Liver (tissue), 9 donors: ENCODE results near the gene TAS2R9. TPM values are rescaled to one million over a fixed set of nuclear protein-coding genes. Genes with fewer than 3 reads are reported as not detected.

Source experiments
- DNase-seq: peaks from one replicate; pipeline ENCODE4 v3.0.0-alpha.2; 2017; ENCODE audit warnings: low spot score
- H3K27ac ChIP-seq, 2 donors: one replicate each; pipeline ENCODE4 v1.7.0; 2013; ENCODE audit warnings: inconsistent platforms in 2 of 2, low read length in 2 of 2, control low read depth in 1 of 2, low read depth in 1 of 2, mild to moderate bottlenecking in 1 of 2
- H3K27me3 ChIP-seq, 4 donors: one replicate each; pipeline versions ENCODE4 v1.6.1 to v1.7.0; 2013; ENCODE audit warnings: low read length in 3 of 4, inconsistent platforms in 1 of 4, mild to moderate bottlenecking in 1 of 4, moderate library complexity in 1 of 4; ENCODE audit not compliant: control insufficient read depth in 4 of 4, insufficient read depth in 4 of 4
- H3K36me3 ChIP-seq, 4 donors: one replicate each; pipeline versions ENCODE4 v1.6.1 to v1.7.0; 2013; ENCODE audit warnings: low read length in 3 of 4, mild to moderate bottlenecking in 3 of 4, low read depth in 1 of 4, moderate library complexity in 1 of 4; ENCODE audit not compliant: control insufficient read depth in 4 of 4, insufficient read depth in 3 of 4
- H3K4me1 ChIP-seq, 4 donors: one replicate each; pipeline versions ENCODE4 v1.6.1 to v1.7.0; 2013; ENCODE audit warnings: low read length in 3 of 4, mild to moderate bottlenecking in 3 of 4, moderate library complexity in 1 of 4; ENCODE audit not compliant: control insufficient read depth in 4 of 4, insufficient read depth in 4 of 4
- H3K4me3 ChIP-seq, 3 donors: one replicate each; pipeline versions ENCODE4 v1.6.1 to v1.7.0; 2013; ENCODE audit warnings: low read length in 3 of 3, control low read depth in 1 of 3, low read depth in 1 of 3, mild to moderate bottlenecking in 1 of 3
- H3K9ac ChIP-seq, 2 donors: one replicate each; pipeline ENCODE4 v1.7.0; 2013; ENCODE audit warnings: low read length in 2 of 2, mild to moderate bottlenecking in 2 of 2, moderate library complexity in 2 of 2, control low read depth in 1 of 2, low read depth in 1 of 2
- H3K9me3 ChIP-seq, 4 donors: one replicate each; pipeline versions ENCODE4 v1.6.1 to v1.7.0; 2013; ENCODE audit warnings: low read length in 3 of 4; ENCODE audit not compliant: control insufficient read depth in 4 of 4
- ATF3 ChIP-seq: IDR thresholded peaks from 2 replicates; pipeline ENCODE4 v1.6.1; 2016; ENCODE audit warnings: antibody characterized with exemption
- CTCF ChIP-seq: fragments of 150-350 bp; IDR thresholded peaks from 2 replicates; pipeline ENCODE4 v1.5.1; 2017; ENCODE audit warnings: improper control_type of control experiment, low read depth, low read length; ENCODE audit not compliant: missing input control
- FOXA1 ChIP-seq: IDR thresholded peaks from 2 replicates; pipeline ENCODE4 v1.6.1; 2016; ENCODE audit warnings: antibody characterized with exemption
- FOXA2 ChIP-seq: IDR thresholded peaks from 2 replicates; pipeline ENCODE4 v1.6.1; 2016; ENCODE audit warnings: antibody characterized with exemption
- GABPA ChIP-seq, 2 donors: IDR thresholded peaks in 1 of 2; conservative IDR thresholded peaks in 1 of 2; 2 replicates each; pipeline ENCODE4 v1.6.1; 2016; ENCODE audit warnings: antibody characterized with exemption in 2 of 2, mild to moderate bottlenecking in 1 of 2, moderate library complexity in 1 of 2
- HNF4A ChIP-seq, 2 donors: conservative IDR thresholded peaks; 2 replicates each; pipeline ENCODE4 v1.6.1; 2016; ENCODE audit warnings: antibody characterized with exemption in 2 of 2, mild to moderate bottlenecking in 2 of 2
- JUND ChIP-seq, 2 donors: IDR thresholded peaks; 2 replicates each; pipeline ENCODE4 v1.6.1; 2016; ENCODE audit warnings: antibody characterized with exemption in 2 of 2
- MAX ChIP-seq: IDR thresholded peaks from 2 replicates; pipeline ENCODE4 v1.6.1; 2016; ENCODE audit warnings: antibody characterized with exemption
- NR2F2 ChIP-seq: IDR thresholded peaks from 2 replicates; pipeline ENCODE4 v1.6.1; 2016; ENCODE audit warnings: antibody characterized with exemption
- RAD21 ChIP-seq, 2 donors: IDR thresholded peaks; 2 replicates each; pipeline ENCODE4 v1.6.1; 2016; ENCODE audit warnings: antibody characterized with exemption in 2 of 2, mild to moderate bottlenecking in 2 of 2
- REST ChIP-seq: IDR thresholded peaks from 2 replicates; pipeline ENCODE4 v1.6.1; 2016; ENCODE audit warnings: antibody characterized with exemption, mild to moderate bottlenecking
- RXRA ChIP-seq, 2 donors: IDR thresholded peaks; 2 replicates each; pipeline ENCODE4 v1.6.1; 2017 to 2018; ENCODE audit warnings: antibody characterized with exemption in 2 of 2, mild to moderate bottlenecking in 1 of 2
- SP1 ChIP-seq: IDR thresholded peaks from 2 replicates; pipeline ENCODE4 v1.6.1; 2018; ENCODE audit warnings: antibody characterized with exemption, mild to moderate bottlenecking
- ZBTB33 ChIP-seq: IDR thresholded peaks from 2 replicates; pipeline ENCODE4 v1.6.1; 2016; ENCODE audit warnings: antibody characterized with exemption
- WGBS: extraction: QIAGEN DNeasy Blood & Tissue Kit; methylation state at CpG from one replicate; pipeline ENCODE4 v1.1.7; 2013; 5-methylcytosine and 5-hydroxymethylcytosine counted together
- polyA plus RNA-seq, 2 donors: library from polyadenylated mRNA; stranded (reverse) in 1 of 2; unstranded in 1 of 2; fragments of 200-250 nt in 1 of 2; fragments of >200 nt in 1 of 2; fragmentation: Nextera tagmentation in 1 of 2; extraction: Ambion mirVana in 1 of 2; gene quantifications; one replicate each; pipeline versions ENCODE4 v1.2.1 to v1.2.3, GENCODE V29; 2013 to 2015
- total RNA-seq, 2 donors: library from RNA; depleted of rRNA; stranded (reverse); fragments of >200 nt; gene quantifications; one replicate each; pipeline ENCODE4 v1.2.3, GENCODE V29; 2014
- donor health status: healthy.
- donor health status: healthy.
- donor health status: healthy.
- donor health status: healthy.
- donor health status: healthy.

The TAS2R9 gene
- total and polyA plus RNA-seq, 4 donors: 0.33 TPM; not detected in 3

- H3K9ac ChIP-seq: no peak overlapping the region
- no peaks in the 10 kb centered on the region for H3K4me1 ChIP-seq
- 95% methylated on average over 2 of the region's 2 CpGs for WGBS
- no peak overlapping the region for H3K4me3 ChIP-seq
- no peak overlapping the region for H3K27ac ChIP-seq
- peaks cover 0 to 5% (median 2%) of the 10 kb centered on the region in 4 donors for H3K36me3 ChIP-seq
- no peaks in the 10 kb centered on the region for H3K9me3 ChIP-seq
- DNase-seq: no peak
- TF ChIP-seq HNF4A (conservative IDR thresholded peaks at IDR 0.05) (no peak), ZBTB33 (no peak), GABPA (IDR thresholded peaks at IDR 0.05 in 1 of 2, conservative IDR thresholded peaks at IDR 0.05 in 1 of 2) (no peak), NR2F2 (no peak), CTCF (no peak), MAX (no peak), RXRA (IDR thresholded peaks at IDR 0.05) (no peak), ATF3 (no peak), RAD21 (IDR thresholded peaks at IDR 0.05) (no peak), REST (no peak), FOXA1 (no peak), SP1 (no peak), FOXA2 (no peak)
- H3K27me3 ChIP-seq: no peaks in the 10 kb centered on the region
Measured at GRCh38 chr12:10842862-10843261, 32.9 kb upstream of the TAS2R9 start.

- Histone ChIP-seq H3K36me3 (no peaks in the 10 kb centered on the region), H3K27ac (no peak overlapping the region), H3K9me3 (peaks cover 0 to 2% (median 0%) of the 10 kb centered on the region in 4 donors), H3K27me3 (no peaks in the 10 kb centered on the region), H3K4me1 (no peaks in the 10 kb centered on the region), H3K4me3 (no peak overlapping the region), H3K9ac (no peak overlapping the region)
- WGBS: 90% methylated on average over 3 of the region's 3 CpGs
- DNase-seq: no peak
- TF ChIP-seq CTCF (no peak), RXRA (IDR thresholded peaks at IDR 0.05) (no peak), RAD21 (IDR thresholded peaks at IDR 0.05) (no peak), SP1 (no peak), FOXA1 (no peak), FOXA2 (no peak), REST (no peak), JUND (IDR thresholded peaks at IDR 0.05) (no peak), HNF4A (conservative IDR thresholded peaks at IDR 0.05) (no peak), GABPA (IDR thresholded peaks at IDR 0.05 in 1 of 2, conservative IDR thresholded peaks at IDR 0.05 in 1 of 2) (no peak), MAX (no peak)
Measured at GRCh38 chr12:10838461-10838860, 28.5 kb upstream of the TAS2R9 start.
